HEK293 (cell line): Measurements from ENCODE around the gene CRTC3.

ENCODE experiments used
- CTCF ChIA-PET: fragments of 350-600 bp; formaldehyde crosslinking; extraction: SDS; loops from one replicate; lab custom pipeline; 2021; ENCODE audit warnings: antibody characterized with exemption; lab: Yijun Ruan, JAX
- POLR2A ChIA-PET: fragments of 300-600 bp; formaldehyde crosslinking; extraction: SDS; loops from one replicate; lab custom pipeline; 2020; ENCODE audit warnings: antibody characterized with exemption, inconsistent platforms; lab: Yijun Ruan, JAX
- H3K27ac ChIP-seq: fragments of 200-500 bp; sonication (Bioruptor generic); 2 replicates; pipeline ENCODE4 v1.5.1; 2014; ENCODE audit warnings: low read depth, low read length, control low read depth, inconsistent platforms; ENCODE audit errors: extremely low read depth
- H3K36me3 ChIP-seq, 2 experiments: fragments of 200-500 bp in 1 of 2; sonication (Bioruptor generic) in 1 of 2; 1 replicate in 1 of 2; 2 replicates in 1 of 2; pipeline ENCODE4 v1.5.1; 2014 to 2017; ENCODE audit warnings: inconsistent platforms in 2 of 2, low read length in 2 of 2; ENCODE audit not compliant: control insufficient read depth in 2 of 2, insufficient read depth in 1 of 2
- H3K4me1 ChIP-seq: fragments of 200-500 bp; sonication (Bioruptor generic); 2 replicates; pipeline ENCODE4 v1.5.1; 2014; ENCODE audit warnings: mild to moderate bottlenecking, low read length, inconsistent platforms; ENCODE audit not compliant: control insufficient read depth, insufficient read depth
- H3K4me3 ChIP-seq: 2 replicates; pipeline ENCODE4 v1.5.1; 2011; ENCODE audit warnings: low read depth, mild to moderate bottlenecking, control low read depth, low read length, moderate library complexity
- H3K9me3 ChIP-seq: fragments of 200-500 bp; sonication (Bioruptor generic); 2 replicates; pipeline ENCODE4 v1.5.1; 2014; ENCODE audit warnings: low read depth, low read length, inconsistent platforms; ENCODE audit not compliant: control insufficient read depth, insufficient read depth
- FEZF1 ChIP-seq: fragments of 450-650 bp; formaldehyde crosslinking; IDR thresholded peaks from 2 replicates; pipeline ENCODE4 v1.5.1; 2016; ENCODE audit warnings: missing biosample characterization, missing genetic modification characterization
- HOXC10 ChIP-seq: sonication (generic); formaldehyde crosslinking; IDR thresholded peaks from 2 replicates; pipeline ENCODE4 v1.8.1; 2023; ENCODE audit warnings: mild to moderate bottlenecking, missing genetic modification reagents
- PRDM1 ChIP-seq: fragments of 450-650 bp; formaldehyde crosslinking; IDR thresholded peaks from 2 replicates; pipeline ENCODE4; 2016; ENCODE audit warnings: missing biosample characterization, missing genetic modification characterization
- SCRT1 ChIP-seq: fragments of 450-650 bp; formaldehyde crosslinking; IDR thresholded peaks from 2 replicates; pipeline ENCODE4 v1.5.1; 2016; ENCODE audit warnings: missing biosample characterization, missing genetic modification characterization, borderline replicate concordance
- TCF7L2 ChIP-seq: IDR thresholded peaks from 2 replicates; pipeline ENCODE4 v1.6.1; 2011; ENCODE audit warnings: low read depth, mild to moderate bottlenecking, inconsistent platforms, low read length, moderate library complexity, borderline replicate concordance
- TRIM28 ChIP-seq: IDR thresholded peaks from 2 replicates; pipeline ENCODE4 v1.6.1; 2011; ENCODE audit warnings: low read length, control low read depth, borderline replicate concordance
- ZBTB17 ChIP-seq: fragments of 450-650 bp; formaldehyde crosslinking; IDR thresholded peaks from 2 replicates; pipeline ENCODE4 v1.5.1; 2016; ENCODE audit warnings: missing biosample characterization, missing genetic modification characterization
- ZFHX2 ChIP-seq: fragments of 450-650 bp; formaldehyde crosslinking; conservative IDR thresholded peaks from 2 replicates; pipeline ENCODE4 v1.5.1; 2016; ENCODE audit warnings: missing biosample characterization, missing genetic modification characterization
- ZNF121 ChIP-seq: fragments of 450-650 bp; formaldehyde crosslinking; IDR thresholded peaks from 2 replicates; pipeline ENCODE4 v1.5.1; 2016; ENCODE audit warnings: missing biosample characterization, missing genetic modification characterization
- ZNF184 ChIP-seq: fragments of 450-650 bp; IDR thresholded peaks from 2 replicates; pipeline ENCODE4 v1.5.1; 2018; ENCODE audit warnings: missing biosample characterization, mild to moderate bottlenecking, missing genetic modification characterization
- ZNF239 ChIP-seq: fragments of 450-650 bp; formaldehyde crosslinking; IDR thresholded peaks from 2 replicates; pipeline ENCODE4 v1.5.1; 2016; ENCODE audit warnings: missing biosample characterization, missing genetic modification characterization
- ZNF24 ChIP-seq: fragments of 450-650 bp; formaldehyde crosslinking; IDR thresholded peaks from 2 replicates; pipeline ENCODE4 v1.5.1; 2016; ENCODE audit warnings: missing biosample characterization, missing genetic modification characterization
- ZNF266 ChIP-seq: fragments of 450-650 bp; formaldehyde crosslinking; IDR thresholded peaks from 2 replicates; pipeline ENCODE4 v1.5.1; 2016; ENCODE audit warnings: missing biosample characterization, missing genetic modification characterization, low read depth
- ZNF274 ChIP-seq, 2 experiments: fragments of 200-500 bp in 1 of 2; fragments of 450-650 bp in 1 of 2; sonication (Bioruptor generic) in 1 of 2; formaldehyde crosslinking in 1 of 2; IDR thresholded peaks; 2 replicates each; pipeline versions ENCODE4 v1.5.1 to v1.6.1; 2014 to 2016; ENCODE audit warnings: borderline replicate concordance in 1 of 2, inconsistent platforms in 1 of 2, low read length in 1 of 2, missing biosample characterization in 1 of 2, missing genetic modification characterization in 1 of 2
- ZNF302 ChIP-seq: fragments of 450-650 bp; formaldehyde crosslinking; IDR thresholded peaks from 2 replicates; pipeline ENCODE4 v1.5.1; 2016; ENCODE audit warnings: missing biosample characterization, missing genetic modification characterization, low read depth
- ZNF324 ChIP-seq: fragments of 450-650 bp; formaldehyde crosslinking; IDR thresholded peaks from 2 replicates; pipeline ENCODE4 v1.5.1; 2016; ENCODE audit warnings: missing biosample characterization, missing genetic modification characterization
- ZNF335 ChIP-seq: fragments of 450-650 bp; formaldehyde crosslinking; conservative IDR thresholded peaks from 2 replicates; pipeline ENCODE4 v1.5.1; 2016; ENCODE audit warnings: missing biosample characterization, missing genetic modification characterization
- ZNF366 ChIP-seq: fragments of 450-650 bp; formaldehyde crosslinking; conservative IDR thresholded peaks from 2 replicates; pipeline ENCODE4 v1.5.1; 2016; ENCODE audit warnings: missing biosample characterization, missing genetic modification characterization
- ZNF548 ChIP-seq: fragments of 450-650 bp; formaldehyde crosslinking; IDR thresholded peaks from 2 replicates; pipeline ENCODE4 v1.5.1; 2016; ENCODE audit warnings: missing biosample characterization, missing genetic modification characterization
- ZNF600 ChIP-seq: fragments of 450-650 bp; formaldehyde crosslinking; IDR thresholded peaks from 2 replicates; pipeline ENCODE4 v1.5.1; 2016; ENCODE audit warnings: missing biosample characterization, missing genetic modification characterization
- ZNF664 ChIP-seq: fragments of 450-650 bp; formaldehyde crosslinking; IDR thresholded peaks from 2 replicates; pipeline ENCODE4 v1.5.1; 2016; ENCODE audit warnings: missing biosample characterization, missing genetic modification characterization
- ZNF707 ChIP-seq: fragments of 450-650 bp; formaldehyde crosslinking; IDR thresholded peaks from 2 replicates; pipeline ENCODE4 v1.5.1; 2016; ENCODE audit warnings: missing biosample characterization, missing genetic modification characterization
- ZNF777 ChIP-seq: fragments of 450-650 bp; formaldehyde crosslinking; IDR thresholded peaks from 2 replicates; pipeline ENCODE4 v1.5.1; 2017; ENCODE audit warnings: missing biosample characterization, missing genetic modification characterization, borderline replicate concordance
- TF ChIP-seq, protein P1 (sequence below): fragments of 450-650 bp; formaldehyde crosslinking; IDR thresholded peaks from 2 replicates; pipeline ENCODE4 v1.5.1; 2016; ENCODE audit warnings: missing biosample characterization, missing genetic modification characterization
- TF ChIP-seq, protein P2 (sequence below): fragments of 450-650 bp; formaldehyde crosslinking; IDR thresholded peaks from 2 replicates; pipeline ENCODE4 v1.5.1; 2016; ENCODE audit warnings: missing biosample characterization, missing genetic modification characterization
- TF ChIP-seq, protein P3 (sequence below): fragments of 450-650 bp; formaldehyde crosslinking; IDR thresholded peaks from 2 replicates; pipeline ENCODE4; 2016; ENCODE audit warnings: missing biosample characterization, missing genetic modification characterization
- TF ChIP-seq, protein P4 (sequence below): fragments of 450-650 bp; formaldehyde crosslinking; IDR thresholded peaks from 2 replicates; pipeline ENCODE4 v1.5.1; 2016; ENCODE audit warnings: missing biosample characterization, missing genetic modification characterization
- TF ChIP-seq, protein P5 (sequence below): fragments of 450-650 bp; formaldehyde crosslinking; IDR thresholded peaks from 2 replicates; pipeline ENCODE4 v1.5.1; 2016; ENCODE audit warnings: missing biosample characterization, missing genetic modification characterization

CRTC3 gene

DNA sequence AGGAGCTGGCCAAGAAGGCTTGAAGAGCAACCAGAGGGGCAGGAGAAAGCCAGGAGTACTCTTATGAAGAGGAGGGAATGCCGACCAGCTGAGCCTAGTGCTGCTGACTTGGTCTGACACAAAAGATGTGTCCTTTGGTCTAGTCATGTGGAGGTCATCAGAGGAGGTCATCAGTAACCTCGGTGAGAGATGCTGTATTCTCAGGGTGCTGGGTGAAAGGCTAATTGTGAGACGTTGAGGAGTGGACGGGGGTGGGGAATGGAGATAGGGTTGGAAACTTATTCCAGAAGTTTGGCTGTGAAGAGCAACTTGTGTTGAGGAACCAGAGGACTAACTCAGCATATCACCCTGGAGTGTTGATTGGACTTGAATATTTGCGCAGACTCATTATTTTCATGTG is 5.5 kb downstream of the CRTC3 start:
- TF ChIP-seq ZNF24 (tag by site-specific recombination) (no peak), PRDM1 (0 out of 2 replicates have a peak, but pooled peaks have one; percentile 12), ZNF121 (tag by site-specific recombination) (no peak), ZNF266 (tag by site-specific recombination) (no peak), ZNF707 (tag by site-specific recombination) (no peak), ZNF366 (tag by site-specific recombination) (no peak), FEZF1 (no peak), ZNF600 (tag by site-specific recombination) (peak; percentile 61), TCF7L2 (no peak), ZNF664 (no peak), ZNF274 (IDR thresholded peaks at IDR 0.05; ENCODE audit: low read length) (no peak), ZNF274 (tag by site-specific recombination; IDR thresholded peaks at IDR 0.05; ENCODE audit: borderline replicate concordance) (no peak), ZNF184 (tag by site-specific recombination) (no peak), ZNF324 (tag by site-specific recombination) (no peak), ZBTB17 (peak; percentile 46)
- H3K4me3 ChIP-seq = no peak overlapping the region
- no peaks in the 10 kb centered on the region for H3K9me3 ChIP-seq
- ChIA-PET POLR2A (interaction anchor here (1.1 kb wide), 1 partner anchor 12 kb away, joined by 4 read pairs; no protein-coding TSS in a partner anchor), CTCF (interaction anchor here (1.1 kb wide), 1 partner anchor 11 kb away, joined by 3 read pairs; no protein-coding TSS in a partner anchor)
- H3K27ac ChIP-seq = no peak overlapping the region
- H3K36me3 ChIP-seq = peaks cover under 1 to 8% of the 10 kb centered on the region in 2 experiments; a peak in 1 of 3 replicates
- H3K4me1 ChIP-seq = peaks cover 29% of the 10 kb centered on the region

DNA sequence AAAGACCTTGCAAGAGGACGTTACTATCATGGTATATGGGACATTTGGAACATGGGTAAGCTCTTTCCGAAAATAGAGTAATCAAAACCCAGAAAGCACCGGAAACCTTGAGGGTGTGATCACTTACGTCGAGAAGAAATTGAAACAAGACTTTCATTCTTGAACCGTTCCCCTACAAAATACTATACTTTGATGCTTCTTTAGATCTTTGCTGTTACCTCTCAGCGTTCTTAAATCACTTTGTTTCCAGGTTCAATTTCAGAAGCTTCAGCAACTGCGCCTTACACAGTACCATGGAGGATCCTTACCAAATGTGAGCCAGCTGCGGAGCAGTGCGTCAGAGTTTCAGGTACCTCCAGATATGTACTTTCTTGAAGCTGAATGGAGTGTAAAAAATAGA is 10.1 kb downstream of the CRTC3 start:
- CTCF ChIA-PET = interaction anchor here (0.5 to 1.4 kb wide), 6 partner anchors 9 to 392 kb away, joined by 3 to 4 read pairs (median 3); no protein-coding TSS in a partner anchor
- H3K36me3 ChIP-seq = peaks cover 3 to 22% of the 10 kb centered on the region in 2 experiments; a peak in 2 of 3 replicates
- POLR2A ChIA-PET = no interaction called here
- H3K4me1 ChIP-seq = peaks cover 23% of the 10 kb centered on the region
- H3K4me3 ChIP-seq = no peak overlapping the region
- no peak overlapping the region for H3K27ac ChIP-seq
- no peaks in the 10 kb centered on the region for H3K9me3 ChIP-seq
- TF ChIP-seq, protein P1, sequence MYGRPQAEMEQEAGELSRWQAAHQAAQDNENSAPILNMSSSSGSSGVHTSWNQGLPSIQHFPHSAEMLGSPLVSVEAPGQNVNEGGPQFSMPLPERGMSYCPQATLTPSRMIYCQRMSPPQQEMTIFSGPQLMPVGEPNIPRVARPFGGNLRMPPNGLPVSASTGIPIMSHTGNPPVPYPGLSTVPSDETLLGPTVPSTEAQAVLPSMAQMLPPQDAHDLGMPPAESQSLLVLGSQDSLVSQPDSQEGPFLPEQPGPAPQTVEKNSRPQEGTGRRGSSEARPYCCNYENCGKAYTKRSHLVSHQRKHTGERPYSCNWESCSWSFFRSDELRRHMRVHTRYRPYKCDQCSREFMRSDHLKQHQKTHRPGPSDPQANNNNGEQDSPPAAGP = no peak
- TF ChIP-seq ZNF548 (no peak), SCRT1 (tag by site-specific recombination) (no peak), HOXC10 (CRISPR knock-in tag) (no peak), ZNF777 (tag by site-specific recombination) (no peak), ZNF302 (tag by site-specific recombination) (no peak), ZNF239 (tag by site-specific recombination) (no peak), ZNF266 (tag by site-specific recombination) (no peak), ZFHX2 (tag by site-specific recombination) (no peak), TRIM28 (no peak), ZNF335 (tag by site-specific recombination) (no peak)
- TF ChIP-seq, protein P2, sequence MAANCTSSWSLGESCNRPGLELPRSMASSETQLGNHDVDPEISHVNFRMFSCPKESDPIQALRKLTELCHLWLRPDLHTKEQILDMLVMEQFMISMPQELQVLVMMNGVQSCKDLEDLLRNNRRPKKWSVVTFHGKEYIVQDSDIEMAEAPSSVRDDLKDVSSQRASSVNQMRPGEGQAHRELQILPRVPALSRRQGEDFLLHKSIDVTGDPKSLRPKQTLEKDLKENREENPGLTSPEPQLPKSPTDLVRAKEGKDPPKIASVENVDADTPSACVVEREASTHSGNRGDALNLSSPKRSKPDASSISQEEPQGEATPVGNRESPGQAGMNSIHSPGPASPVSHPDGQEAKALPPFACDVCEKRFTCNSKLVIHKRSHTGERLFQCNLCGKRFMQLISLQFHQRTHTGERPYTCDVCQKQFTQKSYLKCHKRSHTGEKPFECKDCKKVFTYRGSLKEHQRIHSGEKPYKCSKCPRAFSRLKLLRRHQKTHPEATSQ (tag by site-specific recombination) = no peak
- TF ChIP-seq, protein P3, sequence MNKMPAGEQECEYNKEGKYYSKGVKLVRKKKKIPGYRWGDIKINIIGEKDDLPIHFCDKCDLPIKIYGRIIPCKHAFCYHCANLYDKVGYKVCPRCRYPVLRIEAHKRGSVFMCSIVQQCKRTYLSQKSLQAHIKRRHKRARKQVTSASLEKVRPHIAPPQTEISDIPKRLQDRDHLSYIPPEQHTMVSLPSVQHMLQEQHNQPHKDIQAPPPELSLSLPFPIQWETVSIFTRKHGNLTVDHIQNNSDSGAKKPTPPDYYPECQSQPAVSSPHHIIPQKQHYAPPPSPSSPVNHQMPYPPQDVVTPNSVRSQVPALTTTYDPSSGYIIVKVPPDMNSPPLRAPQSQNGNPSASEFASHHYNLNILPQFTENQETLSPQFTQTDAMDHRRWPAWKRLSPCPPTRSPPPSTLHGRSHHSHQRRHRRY (tag by site-specific recombination) = no peak
- TF ChIP-seq, protein P4, sequence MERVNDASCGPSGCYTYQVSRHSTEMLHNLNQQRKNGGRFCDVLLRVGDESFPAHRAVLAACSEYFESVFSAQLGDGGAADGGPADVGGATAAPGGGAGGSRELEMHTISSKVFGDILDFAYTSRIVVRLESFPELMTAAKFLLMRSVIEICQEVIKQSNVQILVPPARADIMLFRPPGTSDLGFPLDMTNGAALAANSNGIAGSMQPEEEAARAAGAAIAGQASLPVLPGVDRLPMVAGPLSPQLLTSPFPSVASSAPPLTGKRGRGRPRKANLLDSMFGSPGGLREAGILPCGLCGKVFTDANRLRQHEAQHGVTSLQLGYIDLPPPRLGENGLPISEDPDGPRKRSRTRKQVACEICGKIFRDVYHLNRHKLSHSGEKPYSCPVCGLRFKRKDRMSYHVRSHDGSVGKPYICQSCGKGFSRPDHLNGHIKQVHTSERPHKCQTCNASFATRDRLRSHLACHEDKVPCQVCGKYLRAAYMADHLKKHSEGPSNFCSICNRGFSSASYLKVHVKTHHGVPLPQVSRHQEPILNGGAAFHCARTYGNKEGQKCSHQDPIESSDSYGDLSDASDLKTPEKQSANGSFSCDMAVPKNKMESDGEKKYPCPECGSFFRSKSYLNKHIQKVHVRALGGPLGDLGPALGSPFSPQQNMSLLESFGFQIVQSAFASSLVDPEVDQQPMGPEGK = no peak
- TF ChIP-seq, protein P5, sequence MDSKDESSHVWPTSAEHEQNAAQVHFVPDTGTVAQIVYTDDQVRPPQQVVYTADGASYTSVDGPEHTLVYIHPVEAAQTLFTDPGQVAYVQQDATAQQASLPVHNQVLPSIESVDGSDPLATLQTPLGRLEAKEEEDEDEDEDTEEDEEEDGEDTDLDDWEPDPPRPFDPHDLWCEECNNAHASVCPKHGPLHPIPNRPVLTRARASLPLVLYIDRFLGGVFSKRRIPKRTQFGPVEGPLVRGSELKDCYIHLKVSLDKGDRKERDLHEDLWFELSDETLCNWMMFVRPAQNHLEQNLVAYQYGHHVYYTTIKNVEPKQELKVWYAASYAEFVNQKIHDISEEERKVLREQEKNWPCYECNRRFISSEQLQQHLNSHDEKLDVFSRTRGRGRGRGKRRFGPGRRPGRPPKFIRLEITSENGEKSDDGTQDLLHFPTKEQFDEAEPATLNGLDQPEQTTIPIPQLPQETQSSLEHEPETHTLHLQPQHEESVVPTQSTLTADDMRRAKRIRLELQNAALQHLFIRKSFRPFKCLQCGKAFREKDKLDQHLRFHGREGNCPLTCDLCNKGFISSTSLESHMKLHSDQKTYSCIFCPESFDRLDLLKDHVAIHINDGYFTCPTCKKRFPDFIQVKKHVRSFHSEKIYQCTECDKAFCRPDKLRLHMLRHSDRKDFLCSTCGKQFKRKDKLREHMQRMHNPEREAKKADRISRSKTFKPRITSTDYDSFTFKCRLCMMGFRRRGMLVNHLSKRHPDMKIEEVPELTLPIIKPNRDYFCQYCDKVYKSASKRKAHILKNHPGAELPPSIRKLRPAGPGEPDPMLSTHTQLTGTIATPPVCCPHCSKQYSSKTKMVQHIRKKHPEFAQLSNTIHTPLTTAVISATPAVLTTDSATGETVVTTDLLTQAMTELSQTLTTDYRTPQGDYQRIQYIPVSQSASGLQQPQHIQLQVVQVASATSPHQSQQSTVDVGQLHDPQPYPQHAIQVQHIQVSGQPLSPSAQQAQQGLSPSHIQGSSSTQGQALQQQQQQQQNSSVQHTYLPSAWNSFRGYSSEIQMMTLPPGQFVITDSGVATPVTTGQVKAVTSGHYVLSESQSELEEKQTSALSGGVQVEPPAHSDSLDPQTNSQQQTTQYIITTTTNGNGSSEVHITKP (tag by site-specific recombination) = no peak
